HEK293T (cell line): ENCODE measurements around the gene MOCS1.

Experiments used
- CTBP1 ChIP-seq: fragments of 450-650 bp; IDR thresholded peaks from 2 replicates; pipeline ENCODE4 v1.6.1; 2016; ENCODE audit warnings: borderline replicate concordance
- ELF4 ChIP-seq: fragments of 450-650 bp; IDR thresholded peaks from 2 replicates; pipeline ENCODE4 v1.6.1; 2017; ENCODE audit warnings: antibody characterized with exemption
- FOXA1 ChIP-seq: fragments of 450-650 bp; IDR thresholded peaks from 2 replicates; pipeline ENCODE4 v1.6.1; 2016; ENCODE audit warnings: mild to moderate bottlenecking
- FOXK2 ChIP-seq: fragments of 450-650 bp; IDR thresholded peaks from 2 replicates; pipeline ENCODE4 v1.6.1; 2016; ENCODE audit warnings: mild to moderate bottlenecking
- FOXM1 ChIP-seq: fragments of 450-650 bp; IDR thresholded peaks from 2 replicates; pipeline ENCODE4 v1.6.1; 2017; ENCODE audit warnings: mild to moderate bottlenecking, borderline replicate concordance
- NFRKB ChIP-seq: fragments of 450-650 bp; IDR thresholded peaks from 2 replicates; pipeline ENCODE4 v1.6.1; 2016; ENCODE audit warnings: mild to moderate bottlenecking, moderate library complexity
- PKNOX1 ChIP-seq: fragments of 450-650 bp; IDR thresholded peaks from 2 replicates; pipeline ENCODE4 v1.6.1; 2016
- SP1 ChIP-seq: fragments of 450-650 bp; IDR thresholded peaks from 2 replicates; pipeline ENCODE4 v1.6.1; 2017
- SUZ12 ChIP-seq: fragments of 450-650 bp; IDR thresholded peaks from 2 replicates; pipeline ENCODE4 v1.6.1; 2016; ENCODE audit warnings: mild to moderate bottlenecking
- ZNF384 ChIP-seq: fragments of 450-650 bp; IDR thresholded peaks from 2 replicates; pipeline ENCODE4 v1.6.1; 2016

GRCh38 chr6:39886871-39887270 lies 47.4 kb downstream of the MOCS1 start:
- TF ChIP-seq SUZ12 (no peak), FOXK2 (no peak), NFRKB (no peak), ELF4 (no peak), SP1 (no peak), ZNF384 (no peak), FOXM1 (no peak), FOXA1 (no peak), PKNOX1 (no peak), CTBP1 (no peak)
